Activated T-helper 17 cell treated with anti-CD3 and anti-CD28 coated beads, Interleukin-2, amount 50 U/mL, for 72 hours (primary cell): ENCODE measurements around the gene PATE2. TPM values are rescaled to one million over a fixed set of nuclear protein-coding genes. Genes with fewer than 3 reads are reported as not detected.

ENCODE experiments used
- ATAC-seq: fragments of 150-1000 bp; cut with Tn5 transposase; replicated peaks from 2 replicates; pipeline ENCODE4 v1.10.0; 2021; ENCODE audit warnings: mild to moderate bottlenecking, moderate library complexity
- H3K27ac Mint-ChIP-seq: one replicate; pipeline ENCODE4 v1.8.0; 2022; ENCODE audit warnings: mixed read lengths
- H3K27me3 Mint-ChIP-seq: one replicate; pipeline ENCODE4 v1.8.0; 2022; ENCODE audit warnings: mixed read lengths
- H3K36me3 Mint-ChIP-seq: one replicate; pipeline ENCODE4 v1.8.0; 2022; ENCODE audit warnings: low read depth, mild to moderate bottlenecking, mixed read lengths
- H3K4me1 Mint-ChIP-seq: one replicate; pipeline ENCODE4 v1.8.0; 2022; ENCODE audit warnings: mixed read lengths
- H3K4me3 Mint-ChIP-seq: one replicate; pipeline ENCODE4 v1.8.0; 2022; ENCODE audit warnings: mild to moderate bottlenecking, mixed read lengths
- H3K9me3 Mint-ChIP-seq: one replicate; pipeline ENCODE4 v1.8.0; 2022; ENCODE audit warnings: mixed read lengths
- total RNA-seq, 2 donors: library from RNA; stranded (reverse); gene quantifications; one replicate each; pipeline ENCODE4 v1.2.3, GENCODE V29; 2022

Gene PATE2
- not detected for total RNA-seq

DNA sequence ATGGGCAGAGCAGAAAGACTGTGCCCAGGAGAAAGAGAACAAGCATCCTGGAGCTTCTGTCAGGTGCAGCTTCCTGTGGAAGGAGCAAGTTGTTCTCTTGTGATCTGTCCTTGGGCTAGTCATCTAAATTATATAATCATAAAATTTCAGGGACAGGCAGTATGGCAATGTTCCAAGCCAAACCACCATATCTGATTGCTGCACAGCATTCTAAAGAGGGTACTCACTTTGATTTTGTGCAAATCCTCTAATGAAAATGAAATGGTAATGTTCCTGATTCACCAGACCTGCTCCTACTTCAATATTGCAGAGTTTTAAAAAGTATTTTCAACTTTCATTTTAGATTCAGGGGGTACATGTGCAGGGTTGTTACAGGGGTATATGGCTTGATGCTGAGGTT lies at the start of gene PATE2:
Gene PATE2, minus strand, starts transcription at position 101 of the 400 bp plus-strand sequence. Its CDS starts 55 bp downstream, at position 46.
- no peak for ATAC-seq
- H3K27ac Mint-ChIP-seq, result no peak within 1 kb of the TSS
- H3K36me3 Mint-ChIP-seq, result no peaks in the 10 kb centered on the region
- peaks cover 4% of the 10 kb centered on the region for H3K9me3 Mint-ChIP-seq
- peaks cover 11% of the 10 kb centered on the region for H3K4me1 Mint-ChIP-seq
- no peaks in the 10 kb centered on the region for H3K27me3 Mint-ChIP-seq
- no peak within 1 kb of the TSS for H3K4me3 Mint-ChIP-seq

DNA sequence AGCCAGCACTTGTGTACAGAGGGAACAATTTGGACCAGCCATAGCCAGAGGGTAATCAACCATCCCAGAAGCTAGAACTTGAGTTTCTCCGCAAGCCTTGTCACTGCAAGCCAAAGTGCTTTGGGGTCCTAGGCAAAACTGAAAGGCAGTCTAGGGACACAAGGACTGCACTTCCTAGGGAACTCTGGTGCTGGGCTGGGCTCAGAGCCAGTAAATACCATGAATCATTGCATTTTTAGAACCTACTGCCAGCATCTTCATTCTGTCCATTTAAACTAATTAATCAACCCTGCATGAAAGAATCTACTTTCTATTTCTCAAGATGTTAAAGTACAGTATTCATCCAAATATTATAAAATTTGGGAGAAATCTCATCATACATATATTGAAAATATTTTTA lies 29.3 kb upstream of the PATE2 start:
- Mint-ChIP-seq H3K4me3 (no peak overlapping the region), H3K4me1 (no peaks in the 10 kb centered on the region), H3K9me3 (peaks cover 4% of the 10 kb centered on the region), H3K27me3 (no peaks in the 10 kb centered on the region), H3K27ac (no peak overlapping the region), H3K36me3 (no peaks in the 10 kb centered on the region)
- no peak for ATAC-seq

DNA sequence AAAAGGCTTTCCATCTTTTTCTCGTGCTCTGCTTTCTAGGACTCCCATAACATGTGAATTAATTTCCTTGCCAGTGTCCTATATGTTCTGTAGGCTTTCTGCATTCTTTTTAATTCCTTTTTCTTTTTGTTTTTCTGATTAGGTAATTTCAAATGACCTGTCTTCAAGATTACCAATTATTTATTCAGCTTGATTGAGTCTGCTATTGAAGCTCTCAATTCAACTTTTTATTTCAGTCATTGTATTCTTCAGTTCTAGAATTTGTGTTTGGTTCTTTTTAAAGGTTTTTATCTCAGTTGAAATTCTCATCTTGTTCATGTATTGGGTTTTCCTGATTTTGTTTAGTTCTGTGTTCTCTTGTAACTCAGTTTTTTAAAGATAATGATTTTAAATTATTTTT lies 23.8 kb upstream of the PATE2 start:
- H3K4me3 Mint-ChIP-seq, result no peak overlapping the region
- H3K27me3 Mint-ChIP-seq, result peaks cover 5% of the 10 kb centered on the region
- no peak for ATAC-seq
- no peaks in the 10 kb centered on the region for H3K4me1 Mint-ChIP-seq
- no peak overlapping the region for H3K27ac Mint-ChIP-seq
- peaks cover 26% of the 10 kb centered on the region for H3K9me3 Mint-ChIP-seq
- H3K36me3 Mint-ChIP-seq, result no peaks in the 10 kb centered on the region

DNA sequence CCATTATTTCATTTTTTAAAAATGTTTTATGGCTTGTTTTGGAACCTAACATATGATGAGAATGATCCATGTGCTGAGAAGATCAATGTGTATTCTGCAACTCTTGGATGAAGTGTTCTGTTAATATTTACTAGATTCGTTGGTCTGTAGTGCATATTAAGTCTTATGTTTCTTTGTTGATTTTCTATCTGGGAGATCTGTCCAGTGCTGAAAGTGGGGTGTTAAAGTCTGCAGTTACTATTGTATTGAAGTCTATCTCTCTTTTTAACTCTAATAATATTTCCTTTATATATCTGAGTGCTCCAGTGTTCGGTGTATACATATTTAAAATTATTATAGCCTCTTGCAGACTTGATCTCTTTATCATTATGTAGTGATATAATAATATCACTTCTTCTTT lies 21.2 kb upstream of the PATE2 start:
- H3K4me1 Mint-ChIP-seq, result no peaks in the 10 kb centered on the region
- H3K27ac Mint-ChIP-seq, result no peak overlapping the region
- no peak overlapping the region for H3K4me3 Mint-ChIP-seq
- peaks cover 39% of the 10 kb centered on the region for H3K9me3 Mint-ChIP-seq
- H3K36me3 Mint-ChIP-seq, result no peaks in the 10 kb centered on the region
- H3K27me3 Mint-ChIP-seq, result peaks cover 5% of the 10 kb centered on the region
- no peak for ATAC-seq

DNA sequence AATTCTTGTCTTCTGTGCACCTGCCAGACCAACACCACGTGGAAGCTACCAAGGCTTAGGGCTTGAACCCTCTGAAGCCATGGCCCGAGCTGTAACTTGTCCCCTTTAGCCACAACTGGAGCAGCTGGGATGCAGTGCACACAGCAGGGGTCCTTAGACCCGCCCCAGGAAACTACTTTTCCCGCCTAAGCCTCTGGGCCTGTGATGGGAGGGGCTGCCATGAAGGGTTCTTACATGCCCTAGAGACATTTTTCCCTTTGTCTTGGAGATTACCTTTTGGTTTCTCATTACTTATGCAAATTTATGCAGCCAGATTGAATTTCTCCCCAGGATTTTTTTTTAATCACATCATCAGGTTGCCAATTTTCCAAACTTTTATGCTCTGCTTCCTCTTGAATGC lies 19.0 kb upstream of the PATE2 start:
- H3K27ac Mint-ChIP-seq, result no peak overlapping the region
- peaks cover 5% of the 10 kb centered on the region for H3K27me3 Mint-ChIP-seq
- H3K9me3 Mint-ChIP-seq, result peaks cover 43% of the 10 kb centered on the region
- H3K36me3 Mint-ChIP-seq, result no peaks in the 10 kb centered on the region
- ATAC-seq, result no peak
- H3K4me3 Mint-ChIP-seq, result no peak overlapping the region
- no peaks in the 10 kb centered on the region for H3K4me1 Mint-ChIP-seq

DNA sequence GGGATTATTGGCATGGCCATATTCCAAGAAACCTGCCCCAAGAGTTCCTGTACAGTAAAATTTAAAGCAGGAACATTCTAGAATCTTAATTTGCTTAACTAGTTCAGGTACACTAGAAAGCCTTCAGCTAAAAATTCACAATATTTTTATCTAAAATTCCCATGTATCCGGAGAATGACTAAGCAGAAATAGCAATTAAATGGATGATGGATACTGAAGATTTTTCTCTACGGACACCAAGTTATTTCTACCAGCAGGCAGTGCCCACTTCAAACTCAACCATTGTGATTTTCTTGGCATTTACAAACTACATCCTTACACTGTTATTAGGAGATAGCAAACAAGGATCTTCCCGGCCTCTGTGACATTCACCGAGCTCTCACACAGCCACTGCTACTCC lies 12.2 kb upstream of the PATE2 start:
- Mint-ChIP-seq H3K9me3 (peaks cover 16% of the 10 kb centered on the region), H3K36me3 (no peaks in the 10 kb centered on the region), H3K27me3 (no peaks in the 10 kb centered on the region), H3K4me3 (no peak overlapping the region), H3K27ac (no peak overlapping the region), H3K4me1 (peaks cover 6% of the 10 kb centered on the region)
- ATAC-seq, result no peak

DNA sequence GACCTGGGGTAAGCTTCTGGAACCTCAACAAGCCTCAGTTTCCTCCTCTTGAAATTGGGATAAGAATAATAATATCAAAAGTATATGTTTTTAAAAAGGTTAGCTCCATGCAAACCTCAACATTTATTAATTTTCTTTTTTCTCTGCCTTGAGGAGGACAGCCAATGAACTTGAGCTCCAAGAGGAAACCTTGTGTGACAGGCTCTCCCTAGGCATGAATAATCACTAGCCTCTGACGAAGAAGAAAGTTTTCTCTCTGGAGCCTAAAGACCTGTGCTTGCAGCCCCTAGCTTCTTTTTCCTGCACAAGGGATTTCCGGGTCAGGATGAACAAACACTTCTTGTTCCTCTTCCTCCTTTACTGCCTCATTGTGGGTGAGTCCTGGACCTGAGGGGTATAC lies 9.2 kb upstream of the PATE2 start, which contains the start of gene PATE3:
Gene PATE3, plus strand, starts transcription at position 301 of the 400 bp plus-strand sequence. Its CDS starts 25 bp downstream, at position 326.
- H3K36me3 Mint-ChIP-seq, result no peaks in the 10 kb centered on the region
- H3K9me3 Mint-ChIP-seq, result no peaks in the 10 kb centered on the region
- H3K27me3 Mint-ChIP-seq, result no peaks in the 10 kb centered on the region
- ATAC-seq, result no peak
- H3K4me1 Mint-ChIP-seq, result peaks cover 11% of the 10 kb centered on the region
- H3K4me3 Mint-ChIP-seq, result no peak within 1 kb of the TSS
- H3K27ac Mint-ChIP-seq, result no peak within 1 kb of the TSS

DNA sequence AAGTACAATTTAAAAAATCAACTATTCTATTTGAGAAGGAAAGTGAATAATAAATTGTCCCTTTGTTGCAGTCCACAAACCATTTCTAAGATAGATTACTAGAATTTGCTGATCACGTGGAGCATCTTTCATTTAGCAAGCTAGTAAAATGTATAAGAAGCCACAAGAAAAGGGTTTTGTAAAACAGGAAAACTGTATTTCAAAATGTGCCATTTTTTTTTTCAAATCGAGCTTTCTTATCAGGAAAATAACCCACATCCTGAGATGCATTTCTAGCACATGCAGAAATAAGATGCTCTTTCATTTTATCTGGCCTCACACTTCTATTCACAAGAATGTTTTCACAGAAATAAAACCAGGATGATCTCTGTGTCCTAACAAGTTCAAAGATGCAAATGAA lies 6.0 kb upstream of the PATE2 start:
- Mint-ChIP-seq H3K4me3 (no peak overlapping the region), H3K4me1 (peaks cover 15% of the 10 kb centered on the region), H3K36me3 (no peaks in the 10 kb centered on the region), H3K9me3 (peaks cover 4% of the 10 kb centered on the region), H3K27me3 (no peaks in the 10 kb centered on the region), H3K27ac (no peak overlapping the region)
- no peak for ATAC-seq

DNA sequence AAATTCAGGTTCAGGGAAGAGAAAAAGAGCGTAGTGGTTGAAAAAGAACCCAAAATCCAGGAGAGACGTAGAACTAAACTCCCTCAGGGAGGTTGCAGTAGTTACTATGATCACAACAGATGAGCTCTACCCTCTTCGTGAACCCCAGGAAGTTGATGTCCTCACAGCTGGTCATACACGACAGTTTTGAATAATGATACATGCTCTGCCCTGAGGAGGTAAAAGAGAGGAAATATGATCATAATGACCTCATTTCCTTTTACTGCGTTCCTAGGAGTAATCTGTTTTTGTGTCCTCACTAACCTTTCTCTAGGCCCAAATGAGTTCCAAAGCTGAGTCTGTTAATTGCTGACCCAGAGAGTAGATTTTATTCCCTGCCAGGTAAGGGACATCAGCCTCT lies 1.3 kb downstream of the PATE2 start:
- peaks cover 16% of the 10 kb centered on the region for H3K4me1 Mint-ChIP-seq
- ATAC-seq, result peak; percentile 80
- no peaks in the 10 kb centered on the region for H3K36me3 Mint-ChIP-seq
- H3K9me3 Mint-ChIP-seq, result peaks cover 4% of the 10 kb centered on the region
- H3K27ac Mint-ChIP-seq, result no peak overlapping the region
- H3K4me3 Mint-ChIP-seq, result no peak overlapping the region
- H3K27me3 Mint-ChIP-seq, result no peaks in the 10 kb centered on the region

DNA sequence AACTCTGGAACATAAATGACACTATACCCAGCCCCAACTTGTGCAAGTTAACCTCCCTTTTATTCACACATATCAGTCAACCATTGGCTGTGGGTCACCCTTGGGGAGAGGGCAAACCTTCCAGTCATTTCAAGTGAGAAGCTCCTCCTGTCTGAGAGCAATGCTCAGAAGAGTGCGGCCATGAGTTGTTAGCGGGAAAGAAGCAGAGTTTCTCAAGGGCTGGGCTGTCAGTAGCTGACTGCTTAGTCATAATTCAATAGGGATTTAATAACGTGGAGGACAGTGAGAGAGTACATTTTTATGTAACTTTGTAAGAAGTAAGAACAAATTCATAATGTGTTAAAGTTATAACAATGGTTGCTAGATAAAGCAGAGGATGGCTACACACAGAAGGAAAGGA lies 5.1 kb downstream of the PATE2 start:
- Mint-ChIP-seq H3K27me3 (no peaks in the 10 kb centered on the region), H3K4me3 (no peak overlapping the region), H3K9me3 (no peaks in the 10 kb centered on the region), H3K36me3 (no peaks in the 10 kb centered on the region), H3K4me1 (peaks cover 16% of the 10 kb centered on the region), H3K27ac (no peak overlapping the region)
- ATAC-seq, result no peak

DNA sequence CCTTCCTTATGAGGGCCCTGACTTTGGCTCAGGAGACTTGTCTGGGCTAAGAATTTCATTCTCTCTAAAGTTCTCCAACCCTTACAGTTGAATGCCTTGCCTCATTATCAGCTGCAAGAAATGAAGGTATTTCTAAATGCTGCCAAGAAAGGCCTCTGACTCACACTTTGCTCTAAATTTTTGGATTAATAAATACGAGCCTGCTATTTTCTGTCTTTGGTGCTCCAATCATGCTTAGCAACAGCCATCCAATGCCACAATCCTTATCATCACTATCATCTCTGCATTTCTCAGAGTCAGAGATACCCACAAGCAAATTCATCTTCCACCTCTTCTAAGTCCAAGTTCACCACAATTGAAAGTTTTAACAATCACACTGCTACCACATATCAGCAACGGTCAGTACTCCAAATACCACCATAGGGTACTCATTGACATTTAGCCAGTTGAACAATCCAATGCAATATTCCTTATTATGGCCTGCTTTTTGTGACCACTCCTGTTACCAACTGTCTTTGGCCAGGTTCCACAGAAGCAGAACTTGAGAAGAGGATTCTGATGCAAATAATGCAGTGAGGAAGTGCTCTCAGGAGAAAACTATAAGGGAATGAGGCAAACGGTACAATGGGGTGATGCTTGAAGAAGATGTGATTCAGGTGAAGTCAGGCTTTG lies 5.7 kb downstream of the PATE2 start:
- Mint-ChIP-seq H3K36me3 (no peaks in the 10 kb centered on the region), H3K27me3 (no peaks in the 10 kb centered on the region), H3K9me3 (no peaks in the 10 kb centered on the region), H3K4me1 (peaks cover 19% of the 10 kb centered on the region), H3K4me3 (no peak overlapping the region), H3K27ac (no peak overlapping the region)
- ATAC-seq, result no peak

DNA sequence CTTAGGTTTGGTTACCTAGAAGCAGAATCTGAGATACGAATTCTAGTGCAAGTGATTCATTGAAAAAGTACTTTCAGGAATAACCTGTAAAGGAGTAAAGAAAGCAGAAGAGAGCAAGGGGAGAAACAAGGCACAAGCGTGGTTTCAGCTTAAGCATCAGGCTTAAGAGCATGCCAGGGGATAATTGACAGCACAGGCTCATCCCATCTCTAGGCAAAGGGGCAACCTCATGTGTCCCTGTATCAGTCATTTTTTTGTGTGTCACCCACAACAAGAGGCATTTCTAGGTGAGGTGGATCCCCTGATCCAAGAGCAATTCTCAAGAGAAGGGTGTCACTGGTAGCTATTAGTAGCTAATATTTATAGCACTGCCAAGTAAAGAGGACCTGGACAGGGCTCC lies 8.0 kb downstream of the PATE2 start:
- H3K27me3 Mint-ChIP-seq, result no peaks in the 10 kb centered on the region
- H3K36me3 Mint-ChIP-seq, result no peaks in the 10 kb centered on the region
- no peak overlapping the region for H3K4me3 Mint-ChIP-seq
- H3K27ac Mint-ChIP-seq, result no peak overlapping the region
- H3K9me3 Mint-ChIP-seq, result no peaks in the 10 kb centered on the region
- ATAC-seq, result peak; percentile 40
- H3K4me1 Mint-ChIP-seq, result peaks cover 17% of the 10 kb centered on the region

DNA sequence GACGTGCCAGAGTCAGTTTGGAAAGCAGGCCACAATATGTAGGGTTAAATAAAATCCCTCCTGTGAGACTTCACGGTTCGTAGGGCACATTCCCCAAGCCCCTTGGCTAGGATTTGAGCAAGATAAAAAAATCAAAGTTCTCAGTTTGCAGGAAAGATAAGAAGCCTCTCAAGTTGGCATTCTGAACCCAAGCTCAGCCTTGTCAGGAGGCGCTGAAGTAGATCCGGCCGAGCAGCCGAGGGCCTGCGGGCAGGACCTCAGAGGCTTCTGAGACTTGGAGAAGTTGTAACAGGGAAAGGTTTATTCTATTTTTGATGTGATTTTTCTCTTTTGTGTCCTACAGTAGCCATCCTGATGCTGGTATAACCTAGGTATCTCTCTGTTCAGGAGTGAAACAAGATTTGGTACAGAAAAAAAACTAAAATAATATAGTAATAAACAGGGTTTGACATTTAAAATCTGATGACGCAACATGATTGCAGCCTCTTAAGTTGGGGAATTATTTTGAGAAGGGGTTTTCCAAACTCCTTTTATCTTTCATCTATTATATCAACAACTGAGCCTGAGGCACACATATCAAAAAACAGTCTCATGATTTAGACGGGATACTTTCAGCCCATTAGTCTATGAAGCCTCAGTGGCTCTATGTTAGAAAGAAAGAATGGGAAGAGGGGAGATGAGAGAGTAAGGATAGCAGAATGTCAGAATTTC lies 10.1 kb downstream of the PATE2 start:
- Mint-ChIP-seq H3K36me3 (no peaks in the 10 kb centered on the region), H3K27ac (peak overlapping the region; percentile 51)
- ATAC-seq, result peak; percentile 54

DNA sequence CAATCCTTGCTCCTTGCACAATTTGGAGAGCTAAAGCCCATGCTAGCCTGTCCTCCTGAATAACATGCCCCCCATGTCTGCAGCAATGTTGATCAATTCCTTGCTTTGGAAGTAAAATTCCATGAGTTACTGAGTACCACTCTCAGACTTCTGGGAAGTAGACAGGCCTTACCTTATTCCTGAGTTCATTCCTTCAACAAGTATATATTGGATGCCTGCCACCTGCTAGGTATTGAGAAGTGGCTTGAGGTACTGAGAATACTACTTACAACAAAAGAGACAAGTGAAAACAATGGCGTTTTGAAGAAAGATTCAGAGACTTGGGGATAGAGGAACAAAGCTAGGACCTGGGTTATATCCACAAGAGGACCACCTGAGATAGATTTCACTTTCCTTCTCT lies 12.4 kb downstream of the PATE2 start:
- no peaks in the 10 kb centered on the region for H3K36me3 Mint-ChIP-seq
- no peak overlapping the region for H3K27ac Mint-ChIP-seq
- no peaks in the 10 kb centered on the region for H3K9me3 Mint-ChIP-seq
- H3K27me3 Mint-ChIP-seq, result no peaks in the 10 kb centered on the region
- no peak for ATAC-seq
- no peak overlapping the region for H3K4me3 Mint-ChIP-seq
- H3K4me1 Mint-ChIP-seq, result peaks cover 19% of the 10 kb centered on the region

More for the DNA sequence above, 10.1 kb downstream of the PATE2 start:
- peaks cover 24% of the 10 kb centered on the region for H3K4me1 Mint-ChIP-seq
- no peaks in the 10 kb centered on the region for H3K9me3 Mint-ChIP-seq
- peak overlapping the region; percentile 28 for H3K4me3 Mint-ChIP-seq
- no peaks in the 10 kb centered on the region for H3K27me3 Mint-ChIP-seq

DNA sequence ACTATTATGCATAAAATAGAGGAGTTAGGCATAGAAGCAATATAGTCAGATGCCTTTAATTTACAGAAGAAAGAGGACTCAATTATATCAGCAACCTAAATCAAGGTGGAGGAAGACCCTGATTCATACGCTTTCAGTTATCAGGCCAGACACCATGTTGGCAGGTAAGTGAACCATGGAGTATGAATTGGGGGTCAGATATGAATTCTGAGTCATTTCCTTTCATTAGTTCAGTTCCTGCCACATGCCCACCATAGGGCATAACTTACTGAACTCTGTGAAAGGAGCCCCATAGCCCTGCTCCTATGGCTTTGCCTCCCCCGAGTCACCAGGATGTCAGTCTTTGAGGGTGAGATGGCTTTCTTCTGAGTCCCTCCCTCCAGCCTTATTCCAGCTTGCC lies 15.1 kb downstream of the PATE2 start:
- H3K36me3 Mint-ChIP-seq, result no peaks in the 10 kb centered on the region
- no peak overlapping the region for H3K4me3 Mint-ChIP-seq
- H3K9me3 Mint-ChIP-seq, result peaks cover 5% of the 10 kb centered on the region
- ATAC-seq, result no peak
- H3K27ac Mint-ChIP-seq, result no peak overlapping the region
- H3K4me1 Mint-ChIP-seq, result peaks cover 14% of the 10 kb centered on the region
- no peaks in the 10 kb centered on the region for H3K27me3 Mint-ChIP-seq
